Measurements from ENCODE around the gene RHOG. TPM values are rescaled to one million over a fixed set of nuclear protein-coding genes. Genes with fewer than 3 reads are reported as not detected.

RHOG gene
- total RNA-seq, 6 experiments from 2014 or later: 57.8 to 72.3 (median 66.4) TPM

DNA sequence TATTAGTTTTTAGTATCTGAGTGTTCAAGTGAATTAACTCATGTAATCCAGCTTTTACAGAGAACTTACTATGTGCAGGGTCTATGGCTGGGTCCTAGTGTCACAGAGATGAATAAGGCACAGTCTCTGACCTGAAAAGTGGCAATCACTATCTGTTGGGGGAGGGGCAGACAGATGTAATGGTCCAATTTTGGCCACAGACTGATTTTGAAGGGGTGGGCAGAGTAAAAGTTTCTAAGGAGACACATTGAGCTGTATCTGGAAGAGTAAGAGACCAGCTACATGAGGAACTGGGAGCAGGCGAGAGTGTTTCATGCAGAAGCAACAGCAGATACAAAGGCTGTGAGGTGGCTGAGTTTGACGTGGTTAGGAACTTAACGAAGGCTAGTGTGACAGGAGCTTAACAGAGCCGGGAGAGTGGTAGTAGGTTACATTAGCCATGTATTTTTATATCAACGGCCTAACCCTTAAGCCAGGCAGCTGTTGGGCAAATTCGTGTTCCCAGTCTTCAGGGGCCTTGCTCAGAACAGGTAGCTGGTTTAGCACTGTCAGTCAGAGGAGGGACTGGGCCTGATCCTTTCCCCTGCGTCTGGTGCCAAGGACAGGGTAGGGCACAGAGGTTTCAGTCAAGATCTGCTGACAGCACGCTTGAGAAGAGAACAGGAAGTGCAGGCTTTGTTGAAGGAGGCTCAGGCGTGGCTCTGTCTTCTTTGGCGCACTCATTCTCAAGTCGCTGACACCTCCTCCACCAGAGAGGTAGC is 13.3 kb upstream of the RHOG start:
- peak overlapping the region; percentile 82 for H3K27ac Mint-ChIP-seq
- DNase-seq: no peak
- H3K36me3 Mint-ChIP-seq (ENCODE audit: low read depth): 0 out of 2 replicates have a peak, but pooled peaks cover 4% of the 10 kb centered on the region
- H3K9me3 Mint-ChIP-seq: no peaks in the 10 kb centered on the region
- H3K4me3 Mint-ChIP-seq: peak overlapping the region; percentile 87
- H3K4me1 Mint-ChIP-seq (ENCODE audit: low read depth): peaks cover 43% of the 10 kb centered on the region
- H3K27me3 Mint-ChIP-seq (ENCODE audit: insufficient read depth): peaks cover 6% of the 10 kb centered on the region
- TF ChIP-seq, protein P1, sequence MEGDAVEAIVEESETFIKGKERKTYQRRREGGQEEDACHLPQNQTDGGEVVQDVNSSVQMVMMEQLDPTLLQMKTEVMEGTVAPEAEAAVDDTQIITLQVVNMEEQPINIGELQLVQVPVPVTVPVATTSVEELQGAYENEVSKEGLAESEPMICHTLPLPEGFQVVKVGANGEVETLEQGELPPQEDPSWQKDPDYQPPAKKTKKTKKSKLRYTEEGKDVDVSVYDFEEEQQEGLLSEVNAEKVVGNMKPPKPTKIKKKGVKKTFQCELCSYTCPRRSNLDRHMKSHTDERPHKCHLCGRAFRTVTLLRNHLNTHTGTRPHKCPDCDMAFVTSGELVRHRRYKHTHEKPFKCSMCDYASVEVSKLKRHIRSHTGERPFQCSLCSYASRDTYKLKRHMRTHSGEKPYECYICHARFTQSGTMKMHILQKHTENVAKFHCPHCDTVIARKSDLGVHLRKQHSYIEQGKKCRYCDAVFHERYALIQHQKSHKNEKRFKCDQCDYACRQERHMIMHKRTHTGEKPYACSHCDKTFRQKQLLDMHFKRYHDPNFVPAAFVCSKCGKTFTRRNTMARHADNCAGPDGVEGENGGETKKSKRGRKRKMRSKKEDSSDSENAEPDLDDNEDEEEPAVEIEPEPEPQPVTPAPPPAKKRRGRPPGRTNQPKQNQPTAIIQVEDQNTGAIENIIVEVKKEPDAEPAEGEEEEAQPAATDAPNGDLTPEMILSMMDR (IDR thresholded peaks at IDR 0.05): no peak

DNA sequence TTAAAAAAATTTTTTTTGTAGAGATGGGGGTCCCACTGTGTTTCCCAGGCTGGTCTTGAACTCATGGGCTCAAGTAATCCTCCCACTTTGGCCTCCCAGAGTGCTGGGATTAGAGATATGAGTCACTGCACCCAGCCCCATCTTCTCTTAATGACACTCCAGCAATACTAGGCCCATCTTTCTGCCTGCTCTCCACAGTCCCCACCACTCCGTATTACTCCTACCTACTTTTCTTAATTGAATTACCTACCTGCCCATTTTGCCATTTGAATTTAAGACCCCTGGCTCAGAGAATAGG is 12.7 kb upstream of the RHOG start:
- TF ChIP-seq, protein P1 (IDR thresholded peaks at IDR 0.05): no peak
- peaks cover 6% of the 10 kb centered on the region for H3K27me3 Mint-ChIP-seq (ENCODE audit: insufficient read depth)
- no peak for DNase-seq
- 0 out of 2 replicates have a peak, but pooled peaks cover 4% of the 10 kb centered on the region for H3K36me3 Mint-ChIP-seq (ENCODE audit: low read depth)
- no peak overlapping the region for H3K27ac Mint-ChIP-seq
- peaks cover 38% of the 10 kb centered on the region for H3K4me1 Mint-ChIP-seq (ENCODE audit: low read depth)
- H3K9me3 Mint-ChIP-seq: no peaks in the 10 kb centered on the region
- no peak overlapping the region for H3K4me3 Mint-ChIP-seq

DNA sequence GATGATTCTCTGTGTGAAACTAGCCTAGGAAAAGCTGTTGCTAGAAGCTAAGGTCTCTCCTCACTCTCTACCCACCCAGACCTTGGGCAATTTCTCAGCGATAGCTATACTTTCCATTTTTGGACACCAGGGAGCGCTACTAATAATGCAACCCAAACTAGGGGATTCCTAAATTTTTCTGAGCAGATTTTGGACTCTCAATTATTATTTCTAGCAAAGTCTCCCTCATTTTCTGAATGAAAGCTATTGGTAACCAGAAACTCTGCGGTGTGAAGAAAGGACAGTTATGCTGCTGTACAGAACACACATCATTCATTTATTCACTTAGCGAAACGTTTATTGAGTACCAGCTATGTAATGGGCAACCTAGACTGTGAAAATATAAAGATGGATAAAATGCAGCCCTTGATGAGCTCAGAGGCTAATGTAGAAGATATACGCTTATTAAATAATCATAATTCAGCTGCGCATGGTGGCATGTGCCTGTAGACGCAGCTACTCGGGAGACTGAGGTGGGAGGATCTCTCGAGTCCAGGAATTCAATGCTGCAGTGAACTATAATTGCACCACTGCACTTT is 8.6 kb upstream of the RHOG start:
- TF ChIP-seq, protein P1 (IDR thresholded peaks at IDR 0.05): peak; percentile 85
- H3K4me3 Mint-ChIP-seq: no peak overlapping the region
- peaks cover 10% of the 10 kb centered on the region for H3K4me1 Mint-ChIP-seq (ENCODE audit: low read depth)
- DNase-seq: peak; percentile 37
- no peak overlapping the region for H3K27ac Mint-ChIP-seq
- H3K9me3 Mint-ChIP-seq: no peaks in the 10 kb centered on the region
- peaks cover 8% of the 10 kb centered on the region for H3K27me3 Mint-ChIP-seq (ENCODE audit: insufficient read depth)
- H3K36me3 Mint-ChIP-seq (ENCODE audit: low read depth): no peaks in the 10 kb centered on the region

DNA sequence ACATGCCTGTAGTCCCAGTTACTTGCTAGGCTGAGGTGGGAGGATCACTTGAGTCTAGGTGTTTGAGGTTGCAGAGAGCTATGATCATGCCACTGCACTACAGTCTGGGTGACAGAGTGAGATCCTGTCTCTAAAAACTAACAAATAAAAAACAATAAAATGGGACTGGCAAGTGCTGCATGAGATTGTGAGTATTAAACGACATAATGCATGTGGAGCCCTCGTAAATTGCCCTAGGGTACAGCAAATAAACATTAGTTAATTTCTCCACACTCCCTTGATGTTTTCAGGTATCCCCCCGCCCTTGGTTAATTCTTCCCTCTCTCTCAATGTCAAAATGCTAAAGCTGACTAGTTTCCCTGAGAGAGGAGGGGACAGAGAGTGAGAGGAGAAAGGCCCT is 4.9 kb upstream of the RHOG start:
- TF ChIP-seq, protein P1 (IDR thresholded peaks at IDR 0.05): no peak
- Mint-ChIP-seq H3K9me3 (no peaks in the 10 kb centered on the region), H3K36me3 (ENCODE audit: low read depth) (no peaks in the 10 kb centered on the region), H3K4me1 (ENCODE audit: low read depth) (peaks cover 7% of the 10 kb centered on the region), H3K27ac (no peak overlapping the region), H3K4me3 (no peak overlapping the region), H3K27me3 (ENCODE audit: insufficient read depth) (peaks cover 6% of the 10 kb centered on the region)
- no peak for DNase-seq

DNA sequence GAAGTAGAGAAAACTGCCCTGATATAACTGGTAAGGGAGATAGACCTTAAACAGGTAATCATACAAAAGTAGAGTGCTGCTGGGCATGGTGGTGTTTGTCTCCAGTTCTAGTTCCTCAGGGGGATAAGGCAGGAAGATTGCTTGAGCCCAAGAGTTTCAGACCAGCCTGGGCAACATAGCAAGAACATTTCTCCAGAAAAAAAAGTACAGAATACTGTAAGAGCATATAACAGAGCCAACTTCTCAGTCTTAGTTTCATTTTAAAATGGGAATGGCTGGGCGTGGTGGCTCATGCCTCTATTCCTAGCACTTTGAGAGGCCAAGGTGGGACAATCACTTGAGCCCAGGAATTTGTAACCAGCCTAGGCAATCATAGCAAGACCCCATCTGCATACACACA is 4.5 kb upstream of the RHOG start:
- H3K9me3 Mint-ChIP-seq: no peaks in the 10 kb centered on the region
- peaks cover 4% of the 10 kb centered on the region; the same call in 1 of the 2 replicates for H3K27me3 Mint-ChIP-seq (ENCODE audit: insufficient read depth)
- DNase-seq: no peak
- no peak overlapping the region for H3K4me3 Mint-ChIP-seq
- no peak overlapping the region for H3K27ac Mint-ChIP-seq
- peaks cover 7% of the 10 kb centered on the region for H3K4me1 Mint-ChIP-seq (ENCODE audit: low read depth)
- TF ChIP-seq, protein P1 (IDR thresholded peaks at IDR 0.05): no peak
- no peaks in the 10 kb centered on the region for H3K36me3 Mint-ChIP-seq (ENCODE audit: low read depth)

Data from HFFc6 (cell line).